H1 (cell line): ENCODE measurements around the gene OR1M1.

Experiments used
- CTCF ChIP-seq, 3 experiments: IDR thresholded peaks; 1 replicate in 2 of 3; 2 replicates in 1 of 3; pipeline versions ENCODE4 v1.5.1 to v1.6.1; 2011; ENCODE audit warnings: low read length in 3 of 3, mild to moderate bottlenecking in 3 of 3, inconsistent platforms in 2 of 3, low read depth in 1 of 3, moderate library complexity in 1 of 3; ENCODE audit not compliant: insufficient read depth in 1 of 3; ENCODE audit errors: control extremely low read depth in 1 of 3
- JUN ChIP-seq: IDR thresholded peaks from 2 replicates; pipeline ENCODE4 v1.6.1; 2011; ENCODE audit warnings: low read depth, mild to moderate bottlenecking, improper control_type of control experiment, low read length
- JUND ChIP-seq: IDR thresholded peaks from 2 replicates; pipeline ENCODE4 v1.6.1; 2011; ENCODE audit warnings: mild to moderate bottlenecking, improper control_type of control experiment, low read length
- RFX5 ChIP-seq: IDR thresholded peaks from 2 replicates; pipeline ENCODE4 v1.6.1; 2011; ENCODE audit warnings: low read depth, low read length, improper control_type of control experiment, borderline replicate concordance

GRCh38 chr19:9078651-9079050, 8.2 kb upstream of the OR1M1 start:
- TF ChIP-seq RFX5: no peak
- no peak for TF ChIP-seq JUN
- TF ChIP-seq JUND: no peak
- TF ChIP-seq CTCF (IDR thresholded peaks at IDR 0.05; ENCODE audit: control extremely low read depth in 1 of 3, insufficient read depth in 1 of 3, low read depth in 1 of 3, low read length in 3 of 3): no peak
